Measurements from ENCODE around the gene CST4.

DNA sequence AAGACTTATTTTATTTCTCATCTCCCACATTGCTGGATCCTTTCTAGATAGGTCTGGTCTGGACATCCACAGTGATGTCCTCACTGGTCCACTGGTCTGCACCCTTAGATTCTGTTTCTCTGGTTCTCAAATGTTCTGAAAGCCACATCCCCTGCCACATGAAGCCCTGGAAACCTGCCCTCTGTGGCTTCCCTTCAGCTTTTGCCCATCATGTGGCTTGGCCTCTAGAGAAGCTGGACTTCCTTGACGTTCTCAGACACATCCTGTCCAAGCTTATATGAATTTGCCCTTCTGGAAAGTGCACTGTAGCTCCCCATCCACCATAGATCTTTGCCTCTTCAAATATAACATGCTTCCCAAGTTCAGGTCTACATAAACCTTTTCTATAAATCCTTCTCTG is 18.5 kb downstream of the CST4 start:
- TF ChIP-seq CTCF (conservative IDR thresholded peaks at IDR 0.05; ENCODE audit: low read depth in 2 of 2) (no peak), EZH2phosphoT487 (IDR thresholded peaks at IDR 0.05; ENCODE audit: unreplicated experiment) (no peak)

Data from GM23338 (cell line).